Sigmoid colon (tissue), 7 donors: ENCODE results near the gene YKT6. TPM values are rescaled to one million over a fixed set of nuclear protein-coding genes. Genes with fewer than 3 reads are reported as not detected.

Experiments used
- DNase-seq: peaks from one replicate; pipeline ENCODE4 v3.0.0-alpha.2; 2019
- H3K27ac ChIP-seq, 4 donors: fragments of 200-600 bp; sonication (generic); one replicate each; pipeline ENCODE4 v1.5.1; 2016 to 2019; ENCODE audit warnings: mild to moderate bottlenecking in 1 of 4
- H3K27me3 ChIP-seq, 3 donors: fragments of 200-600 bp; sonication (generic); one replicate each; pipeline ENCODE4 v1.5.1; 2019; ENCODE audit warnings: mild to moderate bottlenecking in 1 of 3
- H3K36me3 ChIP-seq, 4 donors: fragments of 200-600 bp; sonication (generic); one replicate each; pipeline ENCODE4 v1.5.1; 2016 to 2019
- H3K4me1 ChIP-seq, 4 donors: fragments of 200-600 bp; sonication (generic); one replicate each; pipeline ENCODE4 v1.5.1; 2017 to 2019
- H3K4me3 ChIP-seq, 4 donors: fragments of 200-600 bp; sonication (generic); one replicate each; pipeline ENCODE4 v1.5.1; 2017 to 2019; ENCODE audit warnings: mild to moderate bottlenecking in 2 of 4, moderate library complexity in 1 of 4
- H3K9me3 ChIP-seq, 4 donors: fragments of 200-600 bp in 3 of 4; sonication (generic) in 3 of 4; one replicate each; pipeline versions ENCODE4 v1.5.1 to v1.6.1; 2013 to 2019
- EP300 ChIP-seq, 4 donors: sonication (generic); formaldehyde crosslinking; IDR thresholded peaks; one replicate each; pipeline ENCODE4 v1.6.1; 2017; ENCODE audit warnings: antibody characterized with exemption in 4 of 4
- POLR2A ChIP-seq, 2 donors: fragments of 450-650 bp; IDR thresholded peaks; one replicate each; pipeline ENCODE4 v1.6.1; 2016; ENCODE audit warnings: antibody characterized with exemption in 2 of 2, mild to moderate bottlenecking in 2 of 2, moderate library complexity in 2 of 2
- POLR2AphosphoS5 ChIP-seq, 4 donors: sonication (generic); formaldehyde crosslinking; IDR thresholded peaks; one replicate each; pipeline ENCODE4 v1.6.1; 2017; ENCODE audit warnings: antibody characterized with exemption in 4 of 4
- WGBS, 2 donors: extraction: QIAGEN DNeasy Blood & Tissue Kit; methylation state at CpG; one replicate each; pipeline ENCODE4 v1.1.7; 2013; 5-methylcytosine and 5-hydroxymethylcytosine counted together
- intact Hi-C: fragments of 100-400 bp; cut with DNase I; formaldehyde crosslinking; loops from one replicate; pipeline ENCODE4 v1.15.1; 2023
- polyA plus RNA-seq, 3 donors: library from polyadenylated mRNA; stranded (reverse); fragments of 200-250 nt; gene quantifications; one replicate each; pipeline ENCODE4 v1.2.3, GENCODE V29; 2013
- total RNA-seq, 4 donors: library from RNA; depleted of rRNA; stranded (reverse); fragments of >200 nt; gene quantifications; one replicate each; pipeline ENCODE4 v1.1.0, GENCODE V29; 2016
- TF ChIP-seq, protein P1 (sequence below), 4 experiments: fragments of 450-650 bp in 3 of 4; fragments of 200-600 bp in 1 of 4; IDR thresholded peaks; one replicate each; pipeline ENCODE4 v1.5.1; 2016 to 2019; ENCODE audit warnings: antibody characterized with exemption in 4 of 4, mild to moderate bottlenecking in 3 of 4, moderate library complexity in 2 of 4
- donor health status: healthy with polysubstance abuse.
- donor health status: Bipolar disorder and iron deficiency.
- donor health status: healthy.

YKT6 gene
- total and polyA plus RNA-seq, 7 donors, result 39.2 to 95.5 (median 50.1) TPM

DNA sequence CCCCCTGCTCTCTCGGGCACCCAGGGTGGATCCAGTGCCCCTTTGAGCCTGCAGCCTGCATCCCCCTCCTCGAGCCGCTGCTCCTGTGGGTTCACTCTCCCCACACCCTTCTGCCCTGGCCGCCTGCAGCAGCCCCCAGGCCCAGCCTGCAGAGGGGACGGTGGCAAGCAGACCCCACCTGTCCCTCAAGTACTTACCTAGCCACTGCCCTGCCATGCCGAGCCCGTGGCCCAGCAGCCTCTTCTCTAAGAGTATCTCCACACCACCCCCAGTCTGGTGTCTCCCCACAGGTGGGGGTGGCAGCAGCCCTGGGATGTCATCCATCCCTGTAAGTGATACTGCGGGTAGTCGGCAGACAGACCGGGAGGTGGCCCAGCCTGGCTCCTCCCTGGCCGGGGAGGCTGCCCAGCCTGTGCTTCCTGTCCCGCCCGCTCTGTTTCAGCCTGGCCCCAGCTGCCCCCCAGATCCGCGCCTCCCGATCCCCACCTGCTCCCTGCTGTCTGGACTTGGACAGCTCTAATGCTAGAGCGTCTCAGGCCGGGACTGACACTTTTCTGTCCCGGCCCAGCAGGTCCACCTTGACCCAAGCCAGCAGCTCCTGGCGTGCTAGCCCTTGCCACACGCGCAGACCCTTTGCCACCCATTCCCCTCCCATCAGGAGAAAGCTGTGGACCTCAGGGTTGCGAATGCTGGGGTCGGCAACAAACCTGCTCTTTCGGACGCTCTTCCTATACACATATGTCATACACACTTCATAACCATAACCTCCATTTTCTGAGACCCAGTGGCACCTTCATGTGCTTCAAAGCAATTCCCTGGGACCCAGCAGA is 25.0 kb downstream of the YKT6 start:
- H3K36me3 ChIP-seq, result no peaks in the 10 kb centered on the region
- H3K27ac ChIP-seq, result no peak overlapping the region
- H3K27me3 ChIP-seq, result peaks cover 0 to 23% (median 20%) of the 10 kb centered on the region in 3 donors
- H3K9me3 ChIP-seq, result no peaks in the 10 kb centered on the region
- intact Hi-C loops, result no loop called here
- WGBS, 2 donors, result 57 to 72% methylated on average over 26 of the region's 26 CpGs
- DNase-seq, result no peak
- H3K4me3 ChIP-seq, result no peak overlapping the region
- H3K4me1 ChIP-seq, result no peaks in the 10 kb centered on the region
- TF ChIP-seq POLR2A (IDR thresholded peaks at IDR 0.05) (no peak), POLR2AphosphoS5 (IDR thresholded peaks at IDR 0.05) (no peak), EP300 (IDR thresholded peaks at IDR 0.05) (no peak)
- TF ChIP-seq, protein P1, sequence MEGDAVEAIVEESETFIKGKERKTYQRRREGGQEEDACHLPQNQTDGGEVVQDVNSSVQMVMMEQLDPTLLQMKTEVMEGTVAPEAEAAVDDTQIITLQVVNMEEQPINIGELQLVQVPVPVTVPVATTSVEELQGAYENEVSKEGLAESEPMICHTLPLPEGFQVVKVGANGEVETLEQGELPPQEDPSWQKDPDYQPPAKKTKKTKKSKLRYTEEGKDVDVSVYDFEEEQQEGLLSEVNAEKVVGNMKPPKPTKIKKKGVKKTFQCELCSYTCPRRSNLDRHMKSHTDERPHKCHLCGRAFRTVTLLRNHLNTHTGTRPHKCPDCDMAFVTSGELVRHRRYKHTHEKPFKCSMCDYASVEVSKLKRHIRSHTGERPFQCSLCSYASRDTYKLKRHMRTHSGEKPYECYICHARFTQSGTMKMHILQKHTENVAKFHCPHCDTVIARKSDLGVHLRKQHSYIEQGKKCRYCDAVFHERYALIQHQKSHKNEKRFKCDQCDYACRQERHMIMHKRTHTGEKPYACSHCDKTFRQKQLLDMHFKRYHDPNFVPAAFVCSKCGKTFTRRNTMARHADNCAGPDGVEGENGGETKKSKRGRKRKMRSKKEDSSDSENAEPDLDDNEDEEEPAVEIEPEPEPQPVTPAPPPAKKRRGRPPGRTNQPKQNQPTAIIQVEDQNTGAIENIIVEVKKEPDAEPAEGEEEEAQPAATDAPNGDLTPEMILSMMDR (IDR thresholded peaks at IDR 0.05), result no peak

DNA sequence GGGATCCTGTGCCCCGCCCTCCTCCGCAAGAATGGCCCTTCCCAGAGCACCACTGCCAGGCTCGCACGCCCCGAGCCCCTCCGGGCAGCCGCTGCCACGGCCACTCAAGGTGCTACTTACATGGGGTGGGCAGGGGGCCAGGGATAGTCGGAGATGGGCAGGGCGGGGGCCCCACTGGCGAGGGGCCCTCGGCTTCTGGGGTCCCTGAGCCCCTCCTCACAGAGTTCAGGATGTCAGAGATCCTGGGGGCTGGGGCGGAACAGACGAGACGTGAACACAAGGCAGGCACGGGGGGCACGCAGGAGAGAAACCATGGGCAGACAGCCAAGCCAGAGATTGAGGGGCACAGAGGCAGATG is 25.6 kb downstream of the YKT6 start:
- Histone ChIP-seq H3K9me3 (no peaks in the 10 kb centered on the region), H3K27ac (no peak overlapping the region), H3K4me1 (no peaks in the 10 kb centered on the region), H3K27me3 (peaks cover 0 to 23% (median 20%) of the 10 kb centered on the region in 3 donors), H3K4me3 (no peak overlapping the region), H3K36me3 (no peaks in the 10 kb centered on the region)
- DNase-seq, result no peak
- TF ChIP-seq EP300 (IDR thresholded peaks at IDR 0.05), result no peak
- TF ChIP-seq POLR2AphosphoS5 (IDR thresholded peaks at IDR 0.05), result no peak
- no peak for TF ChIP-seq POLR2A (IDR thresholded peaks at IDR 0.05)
- TF ChIP-seq, protein P1 (IDR thresholded peaks at IDR 0.05), result no peak
- intact Hi-C loops, result no loop called here
- WGBS, 2 donors, result 50 to 60% methylated on average over 17 of the region's 17 CpGs

GRCh38 chr7:44227911-44228310 is 27.1 kb downstream of the YKT6 start:
- 60 to 81% methylated on average over 14 of the region's 14 CpGs for WGBS, 2 donors
- H3K9me3 ChIP-seq, result no peaks in the 10 kb centered on the region
- intact Hi-C loops, result no loop called here
- no peak overlapping the region for H3K27ac ChIP-seq
- H3K36me3 ChIP-seq, result no peaks in the 10 kb centered on the region
- H3K4me1 ChIP-seq, result no peaks in the 10 kb centered on the region
- no peak overlapping the region for H3K4me3 ChIP-seq
- H3K27me3 ChIP-seq, result peaks cover 0 to 23% (median 20%) of the 10 kb centered on the region in 3 donors
- no peak for DNase-seq
- TF ChIP-seq POLR2A (IDR thresholded peaks at IDR 0.05), result no peak
- no peak for TF ChIP-seq EP300 (IDR thresholded peaks at IDR 0.05)
- TF ChIP-seq POLR2AphosphoS5 (IDR thresholded peaks at IDR 0.05), result no peak
- TF ChIP-seq, protein P1 (IDR thresholded peaks at IDR 0.05), result no peak

DNA sequence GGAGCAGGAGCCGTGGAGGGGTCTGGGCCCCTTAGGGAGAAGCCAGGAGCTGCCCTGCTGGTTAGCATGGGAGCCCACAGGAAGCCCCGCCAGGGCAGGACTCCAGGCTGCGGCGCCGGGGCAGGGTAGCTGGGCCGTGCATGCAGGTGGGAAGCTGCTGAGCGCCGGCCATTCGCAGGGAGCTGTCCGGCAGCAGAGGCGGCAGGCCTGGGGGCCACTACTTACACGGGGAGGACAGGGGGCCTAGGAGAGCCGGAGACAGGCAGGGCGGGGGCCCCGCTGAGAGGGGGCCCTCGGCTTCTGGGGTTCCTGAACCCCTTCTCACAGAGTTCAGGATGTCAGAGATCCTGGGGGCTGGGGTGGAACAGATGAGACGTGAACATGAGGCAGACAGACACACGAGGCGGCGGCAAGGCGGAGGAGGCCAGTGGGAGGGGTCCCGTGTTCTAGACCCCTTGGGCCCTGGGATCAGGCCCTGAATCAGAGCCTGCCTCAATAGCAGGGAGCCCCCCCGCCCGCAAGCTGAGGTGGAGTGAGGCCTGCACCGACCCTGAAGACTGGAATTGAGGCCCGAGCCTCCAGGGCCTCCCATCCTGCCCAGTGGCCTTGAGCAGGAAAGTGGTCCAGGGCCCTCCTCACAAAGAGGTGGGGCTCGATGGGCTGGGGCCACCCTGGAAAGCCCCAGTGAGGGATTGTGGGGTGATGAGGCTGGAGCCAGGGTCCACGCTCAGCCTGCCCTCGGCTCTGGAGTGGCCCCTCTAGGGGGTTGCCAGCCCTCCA is 28.0 kb downstream of the YKT6 start:
- WGBS, 2 donors, result 75 to 84% methylated on average over 29 of the region's 29 CpGs
- H3K27me3 ChIP-seq, result peaks cover 0 to 23% (median 20%) of the 10 kb centered on the region in 3 donors
- H3K4me3 ChIP-seq, result no peak overlapping the region
- H3K9me3 ChIP-seq, result no peaks in the 10 kb centered on the region
- no peaks in the 10 kb centered on the region for H3K36me3 ChIP-seq
- intact Hi-C loops, result no loop called here
- no peak overlapping the region for H3K27ac ChIP-seq
- H3K4me1 ChIP-seq, result no peaks in the 10 kb centered on the region
- TF ChIP-seq POLR2A (IDR thresholded peaks at IDR 0.05), result no peak
- no peak for TF ChIP-seq POLR2AphosphoS5 (IDR thresholded peaks at IDR 0.05)
- TF ChIP-seq, protein P1 (IDR thresholded peaks at IDR 0.05), result no peak
- no peak for TF ChIP-seq EP300 (IDR thresholded peaks at IDR 0.05)
- no peak for DNase-seq
